WTC11 (cell line): ENCODE data around the gene ZNF512B. TPM values are rescaled to one million over a fixed set of nuclear protein-coding genes. Genes with fewer than 3 reads are reported as not detected.

Experiments
- ATAC-seq: fragments of 200-7000 bp; cut with Tn5 transposase; 2 replicates; pipeline ENCODE4 v1.10.0; 2021; ENCODE audit warnings: mild to moderate bottlenecking, moderate library complexity
- CTCF ChIA-PET: fragments of 300-600 bp; sonication (Branson Sonifier 250); formaldehyde crosslinking; loops from one replicate; lab custom pipeline; 2021; ENCODE audit warnings: antibody characterized with exemption; lab: Charles Lee
- POLR2A ChIA-PET: fragments of 350-600 bp; sonication (Branson Sonifier 250); formaldehyde crosslinking; loops from one replicate; lab custom pipeline; 2021; ENCODE audit warnings: antibody characterized with exemption; lab: Charles Lee
- DNase-seq: peaks from one replicate; pipeline ENCODE4 v3.0.0; 2021; ENCODE audit warnings: low spot score
- H3K27ac Mint-ChIP-seq: 2 replicates; pipeline ENCODE4 v1.8.0; 2021; ENCODE audit warnings: mixed read lengths
- H3K27me3 Mint-ChIP-seq: 2 replicates; pipeline ENCODE4 v1.8.0; 2021; ENCODE audit warnings: low read depth, mild to moderate bottlenecking, moderate library complexity, mixed read lengths
- H3K36me3 Mint-ChIP-seq: 2 replicates; pipeline ENCODE4 v1.8.0; 2021; ENCODE audit warnings: mixed read lengths
- H3K4me1 Mint-ChIP-seq: 2 replicates; pipeline ENCODE4 v1.8.0; 2022; ENCODE audit warnings: mixed read lengths
- H3K4me3 Mint-ChIP-seq: 2 replicates; pipeline ENCODE4 v1.8.0; 2021; ENCODE audit warnings: mild to moderate bottlenecking, moderate library complexity, mixed read lengths
- H3K9me3 Mint-ChIP-seq: 2 replicates; pipeline ENCODE4 v1.8.0; 2021; ENCODE audit warnings: mixed read lengths
- ATF3 ChIP-seq: sonication (generic); formaldehyde crosslinking; conservative IDR thresholded peaks from 2 replicates; pipeline ENCODE4 v1.8.1; 2022; ENCODE audit warnings: mild to moderate bottlenecking, missing genetic modification reagents
- CREB1 ChIP-seq: sonication (generic); formaldehyde crosslinking; IDR thresholded peaks from 2 replicates; pipeline ENCODE4 v1.8.0; 2023; ENCODE audit warnings: mild to moderate bottlenecking, missing genetic modification reagents
- CREM ChIP-seq: sonication (generic); formaldehyde crosslinking; IDR thresholded peaks from 2 replicates; pipeline ENCODE4 v1.8.1; 2022; ENCODE audit warnings: mild to moderate bottlenecking, missing genetic modification reagents, moderate library complexity
- E2F4 ChIP-seq: sonication (generic); formaldehyde crosslinking; IDR thresholded peaks from 2 replicates; pipeline ENCODE4 v1.8.1; 2022; ENCODE audit warnings: low read depth, mild to moderate bottlenecking, moderate library complexity, missing genetic modification reagents, borderline replicate concordance
- FOXJ3 ChIP-seq: sonication (generic); formaldehyde crosslinking; IDR thresholded peaks from 2 replicates; pipeline ENCODE4 v1.9.0; 2021; ENCODE audit warnings: missing genetic modification reagents, mild to moderate bottlenecking, borderline replicate concordance
- FOXP1 ChIP-seq: sonication (generic); formaldehyde crosslinking; IDR thresholded peaks from 2 replicates; pipeline ENCODE4 v1.8.0; 2022; ENCODE audit warnings: missing genetic modification reagents, mild to moderate bottlenecking, moderate library complexity, borderline replicate concordance
- HMGA2 ChIP-seq: fragments of 250-450 bp; sonication (Bioruptor Pico); IDR thresholded peaks from 2 replicates; pipeline ENCODE4 v1.4.0; 2021; ENCODE audit warnings: mild to moderate bottlenecking, moderate library complexity
- JAZF1 ChIP-seq: fragments of 250-450 bp; sonication (Bioruptor Pico); IDR thresholded peaks from 2 replicates; pipeline ENCODE4 v1.9.0; 2021; ENCODE audit warnings: moderate library complexity, mild to moderate bottlenecking, inconsistent platforms
- JUN ChIP-seq: sonication (generic); formaldehyde crosslinking; IDR thresholded peaks from 2 replicates; pipeline ENCODE4 v1.8.0; 2023; ENCODE audit warnings: mild to moderate bottlenecking, missing genetic modification reagents
- KAT7 ChIP-seq: sonication (generic); formaldehyde crosslinking; IDR thresholded peaks from 2 replicates; pipeline ENCODE4 v1.8.1; 2023; ENCODE audit warnings: missing genetic modification reagents, mild to moderate bottlenecking, borderline replicate concordance
- NFATC4 ChIP-seq: fragments of 250-450 bp; sonication (Bioruptor Pico); IDR thresholded peaks from 2 replicates; pipeline ENCODE4 v1.9.0; 2021; ENCODE audit warnings: mild to moderate bottlenecking
- NFE2L1 ChIP-seq: sonication (generic); formaldehyde crosslinking; IDR thresholded peaks from 2 replicates; pipeline ENCODE4 v1.8.1; 2023; ENCODE audit warnings: missing genetic modification reagents
- PRRX2 ChIP-seq: fragments of 250-450 bp; sonication (Bioruptor Pico); IDR thresholded peaks from 2 replicates; pipeline ENCODE4 v1.8.0; 2021; ENCODE audit warnings: mild to moderate bottlenecking
- TEAD4 ChIP-seq: sonication (generic); formaldehyde crosslinking; IDR thresholded peaks from 2 replicates; pipeline ENCODE4 v1.8.0; 2022; ENCODE audit warnings: mild to moderate bottlenecking, missing genetic modification reagents
- TP53 ChIP-seq: sonication (generic); formaldehyde crosslinking; IDR thresholded peaks from 2 replicates; pipeline ENCODE4 v1.8.1; 2023; ENCODE audit warnings: mild to moderate bottlenecking, missing genetic modification reagents
- ZNF121 ChIP-seq: sonication (generic); formaldehyde crosslinking; IDR thresholded peaks from 2 replicates; pipeline ENCODE4 v1.8.0; 2023; ENCODE audit warnings: missing genetic modification reagents
- total RNA-seq: library from RNA; stranded (reverse); gene quantifications from 3 replicates; pipeline ENCODE4 v1.2.3, GENCODE V29; 2021
- TF ChIP-seq, protein P1 (sequence below): fragments of 250-450 bp; sonication (Bioruptor Pico); IDR thresholded peaks from 2 replicates; pipeline ENCODE4 v1.9.0; 2021; ENCODE audit warnings: mild to moderate bottlenecking
- TF ChIP-seq, protein P2 (sequence below): sonication (generic); formaldehyde crosslinking; IDR thresholded peaks from 2 replicates; pipeline ENCODE4 v1.8.0; 2022; ENCODE audit warnings: missing genetic modification reagents

Gene ZNF512B
- total RNA-seq, 1 experiment from 2014 or later, result 23.3 TPM

DNA sequence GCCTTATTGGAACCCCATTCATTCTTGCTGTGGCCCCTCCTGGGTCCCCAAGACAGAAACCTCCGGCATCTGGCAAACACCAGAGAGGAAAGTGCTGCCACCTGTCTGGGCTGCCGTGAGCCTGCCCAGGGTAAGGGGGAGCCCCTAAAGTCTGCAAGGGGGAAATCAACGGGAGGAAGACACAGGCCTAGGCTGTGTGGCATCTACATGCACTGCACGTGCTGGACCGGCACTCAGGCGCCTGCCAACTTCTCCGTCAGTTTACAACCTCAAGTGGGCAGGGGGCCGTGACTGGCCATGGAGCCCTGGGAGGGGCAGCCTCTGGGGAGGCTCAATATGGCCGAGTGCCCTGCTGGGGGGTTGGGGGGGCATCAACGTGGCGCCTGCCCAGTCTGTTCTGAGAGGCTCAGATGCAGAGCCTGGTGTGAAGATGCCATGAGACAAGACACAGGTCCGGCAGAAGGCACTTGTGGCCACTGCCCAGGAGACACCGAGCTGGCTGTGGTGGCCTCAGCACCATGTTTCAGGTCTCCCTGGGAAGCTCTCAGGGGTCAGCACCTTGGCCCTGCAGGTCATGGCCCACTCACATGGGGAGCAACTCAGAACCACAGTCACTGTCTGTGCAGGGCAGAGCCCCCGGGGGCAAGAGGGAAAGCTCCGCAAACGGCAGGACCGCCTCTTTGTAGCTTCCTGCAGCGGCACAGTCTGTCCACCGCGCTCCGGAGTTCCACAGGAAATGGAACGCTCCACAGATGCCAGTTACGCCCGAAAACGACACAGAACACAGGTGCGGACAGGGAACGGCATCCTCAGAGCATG is 21.9 kb downstream of the ZNF512B start:
- ChIA-PET CTCF (no interaction called here), POLR2A (no interaction called here)
- 0 out of 2 replicates have a peak, but pooled peaks cover 3% of the 10 kb centered on the region for H3K9me3 Mint-ChIP-seq
- TF ChIP-seq CREB1 (CRISPR knock-in tag), result no peak
- TF ChIP-seq TEAD4 (CRISPR knock-in tag), result no peak
- no peak for TF ChIP-seq JAZF1
- TF ChIP-seq NFE2L1 (CRISPR knock-in tag), result no peak
- TF ChIP-seq KAT7, result no peak
- TF ChIP-seq JUN (CRISPR knock-in tag), result no peak
- TF ChIP-seq PRRX2 (CRISPR knock-in tag), result no peak
- TF ChIP-seq ATF3, result no peak
- no peak for TF ChIP-seq TP53
- TF ChIP-seq E2F4 (CRISPR knock-in tag), result no peak
- no peak for TF ChIP-seq CREM
- no peak for TF ChIP-seq FOXJ3
- TF ChIP-seq NFATC4 (CRISPR knock-in tag), result no peak
- TF ChIP-seq, protein P1, sequence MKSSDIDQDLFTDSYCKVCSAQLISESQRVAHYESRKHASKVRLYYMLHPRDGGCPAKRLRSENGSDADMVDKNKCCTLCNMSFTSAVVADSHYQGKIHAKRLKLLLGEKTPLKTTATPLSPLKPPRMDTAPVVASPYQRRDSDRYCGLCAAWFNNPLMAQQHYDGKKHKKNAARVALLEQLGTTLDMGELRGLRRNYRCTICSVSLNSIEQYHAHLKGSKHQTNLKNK (CRISPR knock-in tag), result no peak
- TF ChIP-seq, all 79 proteins: peak for 0
- H3K4me1 Mint-ChIP-seq, result peaks cover 16% of the 10 kb centered on the region
- H3K27me3 Mint-ChIP-seq, result no peaks in the 10 kb centered on the region
- ATAC-seq (no peak), DNase-seq (no peak)
- peaks cover 11% of the 10 kb centered on the region for H3K36me3 Mint-ChIP-seq
- peak overlapping the region; percentile 91; the same call in 1 of the 2 replicates for H3K27ac Mint-ChIP-seq
- H3K4me3 Mint-ChIP-seq, result no peak overlapping the region

GRCh38 chr20:63946986-63947637 is 22.6 kb downstream of the ZNF512B start:
- ChIA-PET POLR2A (no interaction called here), CTCF (interaction anchor here (0.7 kb wide), 1 partner anchor 13 kb away, joined by 4 read pairs; no protein-coding TSS in a partner anchor)
- peak overlapping the region; percentile 86; the same call in 1 of the 2 replicates for H3K27ac Mint-ChIP-seq
- no peak overlapping the region for H3K4me3 Mint-ChIP-seq
- H3K9me3 Mint-ChIP-seq, result 0 out of 2 replicates have a peak, but pooled peaks cover 3% of the 10 kb centered on the region
- no peaks in the 10 kb centered on the region for H3K27me3 Mint-ChIP-seq
- H3K36me3 Mint-ChIP-seq, result peaks cover 11% of the 10 kb centered on the region
- DNase-seq (no peak), ATAC-seq (no peak)
- H3K4me1 Mint-ChIP-seq, result peaks cover 20% of the 10 kb centered on the region
- TF ChIP-seq FOXP1 (CRISPR knock-in tag), result no peak

DNA sequence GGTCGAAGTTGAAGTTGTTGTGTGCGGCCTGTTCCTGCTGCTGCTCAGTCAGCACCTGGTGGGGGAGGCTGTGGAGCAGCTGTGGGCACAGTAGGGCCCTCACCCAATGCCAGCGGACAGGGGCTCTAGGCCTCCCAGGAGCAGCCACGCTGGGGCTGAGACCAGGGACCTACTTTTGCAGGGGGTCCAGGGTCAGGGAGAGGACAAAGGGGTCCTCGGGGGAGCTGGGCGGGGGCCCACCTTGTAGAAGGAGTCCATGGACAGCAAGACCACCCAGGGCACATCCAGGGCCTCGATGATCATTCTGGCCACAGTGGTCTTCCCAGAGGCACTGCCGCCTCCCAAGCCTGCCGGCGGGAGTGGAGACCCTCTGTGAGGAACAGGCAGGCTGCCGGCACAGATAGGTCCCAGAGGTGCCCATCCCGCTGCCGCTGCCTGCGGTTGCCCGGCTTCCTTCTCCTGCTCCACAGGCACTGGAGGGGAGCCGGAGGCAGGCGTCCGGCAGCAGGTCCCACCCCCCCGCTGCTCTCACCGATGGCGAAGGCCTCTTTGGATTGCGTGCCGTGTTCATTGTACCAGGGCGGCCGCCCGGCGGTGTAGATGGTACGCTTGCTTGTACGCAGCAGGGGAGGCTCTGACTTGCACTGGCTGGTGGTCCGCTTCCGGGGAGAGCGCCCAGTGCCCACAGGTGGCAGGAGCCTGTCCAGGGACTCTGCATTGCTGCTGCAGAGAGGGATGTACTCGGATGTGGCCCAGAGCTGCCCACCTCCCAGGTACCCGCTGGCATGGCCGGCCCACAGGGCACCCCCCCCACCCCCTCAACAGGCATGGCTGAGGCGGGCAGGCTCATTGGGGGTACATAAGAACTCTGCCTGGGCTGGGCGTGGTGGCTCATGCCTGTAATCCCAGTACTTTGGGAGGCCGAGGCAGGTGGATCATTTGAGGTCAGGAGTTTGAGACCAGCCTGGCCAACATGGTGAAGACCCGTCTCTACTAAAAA is 23.5 kb downstream of the ZNF512B start:
- Mint-ChIP-seq H3K9me3 (0 out of 2 replicates have a peak, but pooled peaks cover 3% of the 10 kb centered on the region), H3K36me3 (peaks cover 11% of the 10 kb centered on the region), H3K27me3 (no peaks in the 10 kb centered on the region), H3K27ac (no peak overlapping the region; the same call in 1 of the 2 replicates), H3K4me1 (peaks cover 20% of the 10 kb centered on the region), H3K4me3 (no peak overlapping the region)
- ATAC-seq, result no peak
- ChIA-PET CTCF (interaction anchor here (0.7 kb wide), 1 partner anchor 12 kb away, joined by 4 read pairs; no protein-coding TSS in a partner anchor), POLR2A (no interaction called here)
- DNase-seq, result no peak
- TF ChIP-seq NFATC4 (CRISPR knock-in tag) (no peak), ZNF121 (CRISPR knock-in tag) (no peak), HMGA2 (CRISPR knock-in tag) (no peak), CREM (no peak)
- TF ChIP-seq, protein P2, sequence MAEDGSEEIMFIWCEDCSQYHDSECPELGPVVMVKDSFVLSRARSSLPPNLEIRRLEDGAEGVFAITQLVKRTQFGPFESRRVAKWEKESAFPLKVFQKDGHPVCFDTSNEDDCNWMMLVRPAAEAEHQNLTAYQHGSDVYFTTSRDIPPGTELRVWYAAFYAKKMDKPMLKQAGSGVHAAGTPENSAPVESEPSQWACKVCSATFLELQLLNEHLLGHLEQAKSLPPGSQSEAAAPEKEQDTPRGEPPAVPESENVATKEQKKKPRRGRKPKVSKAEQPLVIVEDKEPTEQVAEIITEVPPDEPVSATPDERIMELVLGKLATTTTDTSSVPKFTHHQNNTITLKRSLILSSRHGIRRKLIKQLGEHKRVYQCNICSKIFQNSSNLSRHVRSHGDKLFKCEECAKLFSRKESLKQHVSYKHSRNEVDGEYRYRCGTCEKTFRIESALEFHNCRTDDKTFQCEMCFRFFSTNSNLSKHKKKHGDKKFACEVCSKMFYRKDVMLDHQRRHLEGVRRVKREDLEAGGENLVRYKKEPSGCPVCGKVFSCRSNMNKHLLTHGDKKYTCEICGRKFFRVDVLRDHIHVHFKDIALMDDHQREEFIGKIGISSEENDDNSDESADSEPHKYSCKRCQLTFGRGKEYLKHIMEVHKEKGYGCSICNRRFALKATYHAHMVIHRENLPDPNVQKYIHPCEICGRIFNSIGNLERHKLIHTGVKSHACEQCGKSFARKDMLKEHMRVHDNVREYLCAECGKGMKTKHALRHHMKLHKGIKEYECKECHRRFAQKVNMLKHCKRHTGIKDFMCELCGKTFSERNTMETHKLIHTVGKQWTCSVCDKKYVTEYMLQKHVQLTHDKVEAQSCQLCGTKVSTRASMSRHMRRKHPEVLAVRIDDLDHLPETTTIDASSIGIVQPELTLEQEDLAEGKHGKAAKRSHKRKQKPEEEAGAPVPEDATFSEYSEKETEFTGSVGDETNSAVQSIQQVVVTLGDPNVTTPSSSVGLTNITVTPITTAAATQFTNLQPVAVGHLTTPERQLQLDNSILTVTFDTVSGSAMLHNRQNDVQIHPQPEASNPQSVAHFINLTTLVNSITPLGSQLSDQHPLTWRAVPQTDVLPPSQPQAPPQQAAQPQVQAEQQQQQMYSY (CRISPR knock-in tag), result no peak
